GM12872 (cell line): ENCODE results near the gene NRXN2.

Experiments
- CTCF ChIP-seq: IDR thresholded peaks from 3 replicates; pipeline ENCODE4 v1.5.1; 2011; ENCODE audit warnings: low read depth, mild to moderate bottlenecking, low read length, moderate library complexity; ENCODE audit not compliant: insufficient read depth

The NRXN2 gene

DNA sequence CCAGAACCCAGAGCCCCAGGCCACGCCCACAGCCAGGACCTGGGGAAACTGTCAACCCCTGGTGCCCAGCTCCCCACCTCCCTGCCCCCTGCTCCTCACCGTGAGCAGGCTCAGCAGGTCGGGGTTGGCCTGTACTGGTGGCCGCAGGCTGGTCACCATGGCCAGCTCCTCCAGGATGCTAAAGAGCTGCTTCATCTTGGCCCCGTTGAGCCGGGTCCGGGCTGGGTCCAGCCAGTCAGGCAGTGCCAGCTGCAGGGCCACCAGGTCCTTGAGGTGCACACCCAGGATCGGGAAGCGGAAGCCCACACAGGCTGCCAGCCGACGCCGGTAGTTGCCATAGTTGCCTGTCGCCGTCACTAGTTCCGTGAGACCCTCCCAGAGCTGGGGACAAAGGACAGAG lies 13.7 kb upstream of the NRXN2 start:
- TF ChIP-seq CTCF, result no peak

DNA sequence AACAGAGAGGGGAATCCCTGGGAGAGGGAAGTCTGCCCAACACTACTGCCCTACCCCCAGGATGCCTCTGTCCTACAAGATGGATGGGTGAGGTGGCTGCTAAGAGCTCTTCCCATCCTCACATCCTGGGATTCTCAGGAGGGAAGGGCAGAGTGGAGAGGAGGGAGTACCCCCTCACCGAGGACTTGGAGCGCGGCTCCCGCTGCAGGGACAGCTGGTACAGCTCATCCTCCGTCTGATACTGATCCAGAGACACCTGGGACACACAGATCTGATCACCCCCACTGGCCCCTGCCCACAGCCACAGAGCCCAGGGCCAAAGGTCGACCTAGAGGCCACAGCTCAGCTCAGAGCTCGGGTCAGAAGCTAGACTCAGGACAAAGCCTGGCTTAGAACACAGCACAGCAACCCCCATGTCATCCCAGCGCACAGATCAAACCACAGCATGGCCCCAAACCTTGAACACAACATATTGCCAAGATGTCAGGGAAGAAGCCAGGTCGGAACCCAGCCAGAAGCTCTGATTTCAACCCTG lies 12.8 kb upstream of the NRXN2 start:
- TF ChIP-seq CTCF, result no peak

DNA sequence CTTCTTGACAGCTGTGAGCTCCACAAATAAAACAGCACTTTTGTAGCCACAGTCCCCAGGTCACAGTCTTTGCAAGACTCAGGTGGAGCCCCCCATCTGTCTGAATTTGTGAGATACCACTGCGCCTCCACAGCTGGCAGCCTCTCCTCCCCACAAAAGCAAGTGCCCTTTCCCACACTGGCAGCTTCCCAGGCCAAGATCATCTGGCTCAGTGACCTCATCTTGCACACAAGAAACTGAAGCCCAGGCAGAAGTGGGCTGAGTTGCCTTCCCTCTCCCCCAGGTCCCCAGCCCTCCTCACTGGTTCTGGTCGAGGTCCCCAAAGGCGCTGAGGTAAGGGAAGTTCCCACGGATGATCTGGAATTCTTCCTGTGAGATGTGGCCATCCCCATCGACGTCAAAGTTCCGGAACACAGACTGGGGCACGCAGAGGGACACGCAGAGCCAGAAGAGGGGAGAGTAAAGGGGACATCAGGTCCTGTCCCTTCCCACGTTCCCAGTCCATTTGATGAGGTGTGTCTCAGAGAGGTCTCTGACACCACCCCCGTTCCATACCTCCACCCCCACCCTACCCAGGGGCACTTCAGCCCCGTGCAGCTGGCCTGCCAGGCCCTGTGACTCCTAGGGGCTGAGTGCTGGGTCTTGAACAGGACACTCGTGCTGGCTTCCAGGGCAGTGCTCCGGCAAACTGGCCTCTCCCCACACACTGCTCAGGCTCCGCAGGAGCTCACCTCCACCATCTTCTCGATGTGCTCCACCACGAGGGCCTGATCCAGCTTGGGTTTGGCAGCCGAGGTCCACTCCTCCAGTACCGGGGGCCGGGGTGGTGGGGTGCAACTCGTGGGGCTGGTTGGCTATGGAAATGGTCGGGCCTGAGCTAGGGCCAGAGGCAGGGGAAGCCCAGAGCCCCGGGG lies 12.1 kb upstream of the NRXN2 start:
- TF ChIP-seq CTCF, result no peak

- no peak for TF ChIP-seq CTCF
Observed at GRCh38 chr11:64731601-64732000, 8.6 kb upstream of the NRXN2 start.

DNA sequence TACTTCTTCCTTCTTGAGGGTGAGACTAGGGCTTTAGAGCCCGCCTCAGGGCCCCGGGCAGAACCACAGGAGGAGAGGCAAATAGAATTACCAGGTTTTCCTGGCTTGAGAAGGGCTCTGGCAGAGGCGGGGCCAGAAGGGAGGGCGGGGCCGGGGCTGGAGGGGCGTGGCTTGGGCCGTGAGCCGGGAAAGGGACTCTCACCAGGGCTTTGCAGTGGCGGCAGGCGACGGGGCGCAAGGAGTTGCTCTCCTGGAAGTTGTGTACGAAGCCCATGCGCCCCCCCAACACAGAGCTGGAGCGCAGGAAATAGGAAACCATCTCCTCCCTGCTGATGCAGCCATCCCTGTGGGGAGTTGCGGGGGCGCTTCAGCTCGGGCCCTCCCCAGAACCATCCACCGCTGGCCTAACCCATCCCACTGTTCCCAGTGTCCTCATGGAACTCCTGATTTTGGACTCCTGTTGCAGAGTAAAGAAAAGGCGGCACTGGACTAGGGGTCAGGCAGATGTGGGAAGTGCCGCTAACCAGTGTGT lies 6.9 kb upstream of the NRXN2 start:
- TF ChIP-seq CTCF, result no peak

DNA sequence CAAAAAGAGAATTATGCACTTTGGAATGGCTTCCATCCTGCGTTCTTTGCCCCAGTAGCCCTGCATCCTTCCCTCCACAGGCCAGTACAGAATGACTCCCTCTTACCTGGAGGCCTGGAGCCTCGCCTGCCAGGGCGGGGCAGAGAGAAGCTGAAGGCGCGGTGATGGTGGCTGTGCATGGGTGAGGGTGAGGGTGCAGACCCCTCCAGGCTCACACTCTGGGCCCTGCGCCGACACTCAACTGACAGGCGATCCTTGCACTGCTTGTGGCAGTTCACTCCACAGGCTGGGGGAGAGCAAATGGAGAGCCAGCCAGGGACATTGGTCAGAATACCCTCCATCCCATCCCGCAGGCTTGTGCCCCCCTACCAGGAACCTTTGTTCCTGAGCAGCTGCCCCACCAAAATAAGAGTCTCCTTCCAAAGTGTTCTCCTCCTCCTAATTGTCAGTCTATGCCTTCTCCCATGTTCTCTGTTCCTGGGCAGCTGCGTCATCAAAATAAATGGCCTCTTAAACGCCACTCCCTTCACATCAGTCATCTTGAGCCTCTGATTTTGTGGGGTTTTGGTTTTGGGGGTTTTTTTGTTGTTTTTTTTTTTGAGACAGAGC lies 5.9 kb upstream of the NRXN2 start:
- no peak for TF ChIP-seq CTCF

DNA sequence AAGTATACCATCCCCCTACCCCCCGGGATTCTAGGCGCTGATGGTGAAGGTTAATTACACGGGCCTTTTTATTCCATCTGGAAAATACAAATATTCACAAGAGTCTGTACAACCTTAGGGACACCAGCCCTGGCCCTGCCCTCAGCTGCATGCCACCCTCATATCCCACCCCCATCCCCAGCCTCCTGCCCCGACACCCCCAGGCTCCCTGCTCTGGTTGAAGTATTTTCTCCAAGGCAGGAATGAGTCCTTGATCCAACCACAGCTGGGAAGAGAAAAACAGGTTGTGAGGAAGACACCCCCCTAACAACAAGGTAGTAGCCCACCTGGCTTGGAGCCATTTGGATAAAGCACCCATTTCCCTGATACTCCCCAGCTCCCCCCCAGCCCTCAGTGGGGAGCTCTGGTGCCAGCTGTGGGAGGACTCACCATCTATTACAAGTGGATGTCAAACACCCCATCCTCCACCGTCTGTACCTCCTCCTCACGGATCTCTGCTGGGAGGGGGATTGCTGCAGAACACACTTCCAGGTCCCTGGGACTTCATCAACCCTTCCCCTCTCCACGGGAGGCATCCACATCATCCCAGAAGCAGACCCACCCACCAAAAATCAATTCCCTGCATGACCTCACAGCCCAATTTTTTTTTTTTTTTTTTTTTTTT lies 4.0 kb upstream of the NRXN2 start:
- no peak for TF ChIP-seq CTCF
